ENCODE data around the gene RPUSD4.

RPUSD4 gene

GRCh38 chr11:126190792-126191191, 20.7 kb downstream of the RPUSD4 start:
- peaks cover 26% of the 10 kb centered on the region for H4K20me1 ChIP-seq (ENCODE audit: control insufficient read depth, insufficient read depth, low read depth, low read length)
- H3F3A ChIP-seq (ENCODE audit: control insufficient read depth, insufficient read depth): peaks cover 11% of the 10 kb centered on the region
- no peak overlapping the region for H3K27ac ChIP-seq (ENCODE audit: low read depth, low read length)
- no peaks in the 10 kb centered on the region for H3K9me2 ChIP-seq (replicated peaks; ENCODE audit: control insufficient read depth, low read length)
- H3K27me3 ChIP-seq (ENCODE audit: control insufficient read depth, low read length): no peaks in the 10 kb centered on the region
- H3K4me1 ChIP-seq (ENCODE audit: control insufficient read depth, low read length): peaks cover 37% of the 10 kb centered on the region
- no peaks in the 10 kb centered on the region for H3K9me3 ChIP-seq (ENCODE audit: control insufficient read depth, insufficient read depth, low read length)
- no peaks in the 10 kb centered on the region for H3K79me2 ChIP-seq (ENCODE audit: control insufficient read depth, low read length)
- peaks cover 47% of the 10 kb centered on the region for H3K36me3 ChIP-seq (ENCODE audit: control insufficient read depth, low read length)
- no peak for TF ChIP-seq CTCF (IDR thresholded peaks at IDR 0.05; ENCODE audit: low read depth, low read length, poor library complexity, severe bottlenecking)
- no peak overlapping the region for H3K4me3 ChIP-seq (ENCODE audit: low read length)
- H3K4me2 ChIP-seq (ENCODE audit: low read length): no peak overlapping the region

GRCh38 chr11:126189109-126189929, 22.1 kb downstream of the RPUSD4 start:
- Histone ChIP-seq H4K20me1 (ENCODE audit: control insufficient read depth, insufficient read depth, low read depth, low read length) (peaks cover 27% of the 10 kb centered on the region), H3K27me3 (ENCODE audit: control insufficient read depth, low read length) (no peaks in the 10 kb centered on the region), H3K4me2 (ENCODE audit: low read length) (peak overlapping the region; percentile 99), H3K4me3 (ENCODE audit: low read length) (peak overlapping the region; percentile 75), H3K79me2 (ENCODE audit: control insufficient read depth, low read length) (no peaks in the 10 kb centered on the region), H3K9me3 (ENCODE audit: control insufficient read depth, insufficient read depth, low read length) (no peaks in the 10 kb centered on the region), H3K27ac (ENCODE audit: low read depth, low read length) (peak overlapping the region; percentile 94), H3K36me3 (ENCODE audit: control insufficient read depth, low read length) (peaks cover 37% of the 10 kb centered on the region), H3F3A (ENCODE audit: control insufficient read depth, insufficient read depth) (peaks cover 11% of the 10 kb centered on the region), H3K9me2 (replicated peaks; ENCODE audit: control insufficient read depth, low read length) (no peaks in the 10 kb centered on the region), H3K4me1 (ENCODE audit: control insufficient read depth, low read length) (peaks cover 37% of the 10 kb centered on the region)
- TF ChIP-seq CTCF (IDR thresholded peaks at IDR 0.05; ENCODE audit: low read depth, low read length, poor library complexity, severe bottlenecking) (no peak), EZH2phosphoT487 (IDR thresholded peaks at IDR 0.05; ENCODE audit: borderline replicate concordance, low read length) (no peak)

GRCh38 chr11:126188332-126189108, 22.9 kb downstream of the RPUSD4 start:
- peaks cover 32% of the 10 kb centered on the region for H4K20me1 ChIP-seq (ENCODE audit: control insufficient read depth, insufficient read depth, low read depth, low read length)
- no peaks in the 10 kb centered on the region for H3K79me2 ChIP-seq (ENCODE audit: control insufficient read depth, low read length)
- H3K4me2 ChIP-seq (ENCODE audit: low read length): peak overlapping the region; percentile 99
- peaks cover 11% of the 10 kb centered on the region for H3F3A ChIP-seq (ENCODE audit: control insufficient read depth, insufficient read depth)
- TF ChIP-seq CTCF (IDR thresholded peaks at IDR 0.05; ENCODE audit: low read depth, low read length, poor library complexity, severe bottlenecking): no peak
- TF ChIP-seq EZH2phosphoT487 (IDR thresholded peaks at IDR 0.05; ENCODE audit: borderline replicate concordance, low read length): no peak
- peak overlapping the region; percentile 94 for H3K27ac ChIP-seq (ENCODE audit: low read depth, low read length)
- H3K9me2 ChIP-seq (replicated peaks; ENCODE audit: control insufficient read depth, low read length): no peaks in the 10 kb centered on the region
- peaks cover 37% of the 10 kb centered on the region for H3K4me1 ChIP-seq (ENCODE audit: control insufficient read depth, low read length)
- peaks cover 33% of the 10 kb centered on the region for H3K36me3 ChIP-seq (ENCODE audit: control insufficient read depth, low read length)
- no peaks in the 10 kb centered on the region for H3K27me3 ChIP-seq (ENCODE audit: control insufficient read depth, low read length)
- no peaks in the 10 kb centered on the region for H3K9me3 ChIP-seq (ENCODE audit: control insufficient read depth, insufficient read depth, low read length)
- H3K4me3 ChIP-seq (ENCODE audit: low read length): peak overlapping the region; percentile 75

All from DOHH2 (cell line).